AG04449 (cell line): Measurements from ENCODE around the gene NR4A1.
A peak's percentile ranks its signal among the peaks of the same experiment; 100 is the strongest.

ENCODE experiments used
- CTCF ChIA-PET: fragments of 350-600 bp; formaldehyde crosslinking; extraction: SDS; loops from one replicate; lab custom pipeline; 2021; ENCODE audit warnings: antibody characterized with exemption; lab: Yijun Ruan, JAX
- POLR2A ChIA-PET: fragments of 400-600, 350-600 bp; formaldehyde crosslinking; extraction: SDS; loops from one replicate; lab custom pipeline; 2020; ENCODE audit warnings: antibody characterized with exemption, inconsistent platforms; lab: Yijun Ruan, JAX
- DNase-seq: peaks from one replicate; pipeline ENCODE4 v3.0.0-alpha.2; 2010; ENCODE audit warnings: low read depth, low spot score
- H3K4me3 ChIP-seq: 2 replicates; pipeline ENCODE4 v1.5.1; 2011; ENCODE audit warnings: low read depth, mild to moderate bottlenecking, control low read depth, low read length
- CTCF ChIP-seq: IDR thresholded peaks from one replicate; pipeline ENCODE4 v1.5.1; 2011; ENCODE audit warnings: mild to moderate bottlenecking, moderate library complexity, low read length, control low read depth, inconsistent platforms; ENCODE audit not compliant: insufficient read depth; ENCODE audit errors: missing control alignments

The NR4A1 gene

DNA sequence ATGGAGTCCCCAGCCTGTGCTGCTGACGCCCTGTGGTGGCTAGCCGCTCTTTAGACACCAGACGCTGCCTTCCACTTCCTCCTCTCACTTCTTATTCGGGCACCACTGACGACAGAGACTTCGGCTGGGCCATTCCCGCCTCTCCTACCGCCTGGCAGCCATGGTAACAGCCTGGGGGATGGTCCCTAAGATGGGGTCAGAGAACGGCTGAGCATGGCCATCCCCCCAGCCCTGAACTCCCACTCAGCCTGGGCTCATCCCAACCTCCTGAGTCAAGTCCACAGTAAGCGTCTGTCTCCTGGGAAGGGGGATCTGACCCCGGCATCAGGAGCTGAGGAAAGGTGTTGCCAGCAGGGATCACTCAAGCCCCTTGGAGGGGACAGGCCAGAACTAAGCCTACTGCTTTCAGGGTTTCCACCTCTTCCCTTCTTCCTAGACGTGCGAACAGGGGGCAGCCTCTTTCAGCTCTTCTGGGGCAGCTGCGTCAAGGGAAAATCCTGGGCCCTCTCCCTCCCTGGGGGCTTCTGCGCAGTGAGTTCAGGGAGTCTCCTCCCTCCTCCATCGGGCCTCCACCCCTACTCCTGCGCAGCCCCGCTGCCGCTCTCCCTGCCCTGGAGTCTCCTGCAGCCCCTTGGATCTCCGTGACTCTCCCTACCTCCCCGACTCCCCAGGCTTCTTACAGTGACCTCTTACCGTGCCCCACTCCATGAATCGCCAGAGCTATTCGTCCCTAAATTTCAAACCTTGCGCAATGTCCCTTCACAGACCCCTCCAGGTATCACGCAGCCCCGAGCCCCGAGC lies 45.1 kb upstream of the NR4A1 start:
- DNase-seq = no peak
- no peak for TF ChIP-seq CTCF
- ChIA-PET POLR2A (interaction anchor here (0.6 to 0.9 kb wide), 3 partner anchors 16 to 64 kb away, joined by 3 read pairs; partner anchors contain the start of gene ATG101), CTCF (interaction anchor here (0.9 to 25.1 kb wide), 7 partner anchors 11 to 115 kb away, joined by 3 to 1081 read pairs (median 11); no protein-coding TSS in a partner anchor)
- peak overlapping the region; percentile 62 for H3K4me3 ChIP-seq

DNA sequence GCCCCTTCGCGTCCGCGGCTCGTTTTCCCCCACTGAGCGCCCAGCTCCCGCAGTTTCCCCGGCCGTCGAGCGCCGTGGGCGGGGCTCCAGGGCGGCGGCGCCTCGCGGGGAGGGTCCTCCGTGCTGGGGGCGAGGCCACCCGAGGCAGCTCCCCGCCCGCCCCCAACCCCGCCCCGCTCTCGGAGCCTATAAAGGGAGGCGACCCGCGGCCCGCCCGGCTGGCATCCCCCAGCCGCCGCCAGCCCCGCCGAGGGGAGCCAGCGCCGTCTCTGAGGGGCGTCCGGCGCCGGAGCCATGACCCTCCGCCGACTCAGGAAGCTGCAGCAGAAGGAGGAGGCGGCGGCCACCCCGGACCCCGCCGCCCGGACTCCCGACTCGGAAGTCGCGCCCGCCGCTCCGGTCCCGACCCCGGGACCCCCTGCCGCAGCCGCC lies 44.5 kb upstream of the NR4A1 start, which contains the start of gene TAMALIN:
TAMALIN (plus strand) TSS at position 221 of the 432 bp plus-strand sequence; CDS start at position 295, 74 bp downstream.
- H3K4me3 ChIP-seq = peak within 1 kb of the TSS; percentile 62
- POLR2A ChIA-PET = interaction anchor here (0.6 to 0.9 kb wide), 4 partner anchors 15 to 63 kb away, joined by 3 read pairs; partner anchors contain the start of gene ATG101
- DNase-seq = no peak
- CTCF ChIA-PET = interaction anchor here (0.9 to 25.1 kb wide), 6 partner anchors 12 to 115 kb away, joined by 3 to 1081 read pairs (median 32); no protein-coding TSS in a partner anchor
- no peak for TF ChIP-seq CTCF

DNA sequence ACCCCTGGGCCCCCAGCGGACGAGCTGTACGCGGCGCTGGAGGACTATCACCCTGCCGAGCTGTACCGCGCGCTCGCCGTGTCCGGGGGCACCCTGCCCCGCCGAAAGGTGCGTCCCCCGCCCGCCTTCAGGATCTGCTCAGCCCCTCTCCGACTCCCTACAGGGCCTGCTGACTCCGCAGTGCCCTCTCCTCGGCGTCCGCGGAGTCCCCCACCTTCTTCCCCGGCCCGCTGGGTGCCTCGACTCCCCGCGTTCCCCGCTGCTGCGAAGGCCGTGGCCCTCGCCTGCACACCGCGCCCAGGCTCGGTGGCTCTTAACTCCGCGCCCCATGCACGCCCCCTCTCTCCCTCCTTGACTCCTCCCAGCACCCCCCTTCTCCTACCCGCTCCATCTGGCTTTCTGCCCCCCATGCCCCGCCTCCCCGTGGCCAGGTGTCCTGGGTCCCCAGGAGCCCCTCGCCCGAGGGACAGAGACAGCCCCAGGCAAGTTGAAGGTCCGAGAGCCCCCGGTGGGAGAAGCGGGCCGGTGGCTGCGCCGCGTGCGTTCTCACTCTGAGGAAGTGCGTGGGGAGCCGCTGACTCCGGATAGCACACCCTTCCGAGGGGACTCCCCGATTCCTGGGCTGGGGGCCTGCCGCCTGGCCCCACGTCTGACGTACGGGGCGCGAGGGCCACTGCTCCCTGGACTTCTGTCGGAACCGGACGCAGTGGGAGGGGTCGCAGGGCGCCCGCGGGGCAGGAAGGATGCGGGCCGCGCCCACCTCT lies 43.9 kb upstream of the NR4A1 start:
- TF ChIP-seq CTCF = no peak
- CTCF ChIA-PET = interaction anchor here (2.2 to 25.1 kb wide), 4 partner anchors 12 to 114 kb away, joined by 9 to 1081 read pairs (median 126); no protein-coding TSS in a partner anchor
- no peak for DNase-seq
- H3K4me3 ChIP-seq = peak overlapping the region; percentile 62
- POLR2A ChIA-PET = interaction anchor here (0.7 to 0.9 kb wide), 2 partner anchors 16 to 18 kb away, joined by 3 read pairs; no protein-coding TSS in a partner anchor

DNA sequence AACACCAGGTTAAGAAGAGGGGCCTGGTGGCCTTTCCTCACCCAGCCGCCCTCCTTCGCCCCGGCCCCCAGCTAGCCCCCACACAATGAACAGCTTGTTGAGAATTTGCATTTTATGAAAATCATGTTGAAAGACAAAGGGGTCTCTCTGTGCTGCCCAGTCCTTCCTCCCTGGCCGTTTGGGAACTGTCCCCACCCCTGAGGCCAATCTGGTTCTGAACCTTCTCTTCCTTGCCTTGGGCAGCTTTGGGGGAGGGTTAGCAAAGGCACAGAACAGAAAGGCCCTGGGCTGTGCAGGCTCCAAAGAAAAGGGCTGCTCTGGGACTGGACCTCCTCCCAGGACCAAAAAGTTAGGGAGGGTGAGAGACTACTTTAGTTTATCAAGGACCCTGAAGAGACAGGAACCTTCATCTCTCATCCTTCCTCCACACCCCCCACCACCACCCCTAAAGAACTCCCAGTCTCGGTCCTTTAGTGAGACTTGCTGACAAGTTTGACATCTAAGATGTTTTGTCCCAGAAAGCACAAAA lies 43.2 kb upstream of the NR4A1 start:
- H3K4me3 ChIP-seq = peak overlapping the region; percentile 62
- CTCF ChIA-PET = interaction anchor here (0.9 to 25.1 kb wide), 4 partner anchors 13 to 74 kb away, joined by 4 to 1081 read pairs (median 102); no protein-coding TSS in a partner anchor
- no peak for DNase-seq
- TF ChIP-seq CTCF = no peak
- POLR2A ChIA-PET = no interaction called here

- POLR2A ChIA-PET = interaction anchor here (0.6 to 1.5 kb wide), 2 partner anchors 11 to 16 kb away, joined by 3 to 7 read pairs; no protein-coding TSS in a partner anchor
- H3K4me3 ChIP-seq = no peak overlapping the region
- DNase-seq = no peak
- CTCF ChIA-PET = interaction anchor here (0.9 to 25.1 kb wide), 9 partner anchors 14 to 871 kb away, joined by 3 to 1081 read pairs (median 4); no protein-coding TSS in a partner anchor
- TF ChIP-seq CTCF = no peak
Observed at GRCh38 chr12:52009081-52009751, 42.0 kb upstream of the NR4A1 start.
